Measurements from ENCODE around the gene NSA2.
A peak's percentile ranks its signal among the peaks of the same experiment; 100 is the strongest.
"Not testable (repeated sequence)": the region's sequence is repeated elsewhere in the genome, so short reads cannot be mapped to it uniquely, and the experiment has no call there.

NSA2 gene

DNA sequence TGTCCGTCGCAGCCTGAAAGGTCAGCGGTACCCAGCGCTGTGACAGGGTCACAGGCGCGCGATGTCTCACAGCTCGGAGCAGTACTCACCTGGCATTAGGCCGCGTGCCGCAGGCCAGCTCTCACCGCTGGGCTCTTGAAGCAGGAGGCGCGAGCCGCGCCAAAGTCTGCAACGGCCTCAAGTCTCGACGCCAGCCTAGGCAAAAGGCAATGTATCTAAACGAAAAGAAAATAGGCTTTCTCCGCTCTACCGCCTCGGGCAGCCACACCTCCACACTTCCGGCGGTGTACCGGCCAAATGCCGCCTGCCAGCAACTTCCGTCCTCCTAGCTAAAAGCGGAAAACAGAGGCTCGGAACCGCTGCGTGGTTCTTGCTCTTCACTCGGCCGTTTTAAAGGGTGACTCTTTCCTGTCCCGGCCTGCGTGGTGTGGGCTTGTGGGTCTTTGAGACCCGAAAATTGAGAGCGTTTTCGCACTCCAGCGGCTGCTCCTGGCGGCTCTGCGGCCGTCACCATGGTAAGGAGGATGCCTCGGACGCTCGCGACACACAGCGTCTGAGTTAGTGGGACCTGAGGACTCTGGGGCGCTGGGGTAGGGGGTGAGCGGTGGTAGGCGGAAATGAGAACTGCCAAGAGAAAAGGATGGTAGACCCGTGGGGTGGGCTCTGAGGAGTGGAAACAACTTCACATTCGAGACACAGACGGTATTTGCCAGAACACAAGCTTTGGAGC lies at the start of gene NSA2, which contains the start of gene GFM2:
Gene NSA2, plus strand, starts transcription at position 401 of the 730 bp plus-strand sequence. Its CDS starts 112 bp downstream, at position 513.
Gene GFM2, minus strand, starts transcription at position 269 of the 730 bp plus-strand sequence. CDS start 3,375 bp downstream, outside the sequence.
- H3K4me3 ChIP-seq (ENCODE audit: low read depth, low read length) = peak within 1 kb of the TSS; percentile 91

- no peak overlapping the region for H3K4me3 ChIP-seq (ENCODE audit: low read depth, low read length)
Measured at GRCh38 chr5:74717596-74717995, 49.5 kb upstream of the NSA2 start.

- H3K4me3 ChIP-seq (ENCODE audit: low read depth, low read length) = no peak overlapping the region
Measured at GRCh38 chr5:74722271-74722670, 44.8 kb upstream of the NSA2 start.

DNA sequence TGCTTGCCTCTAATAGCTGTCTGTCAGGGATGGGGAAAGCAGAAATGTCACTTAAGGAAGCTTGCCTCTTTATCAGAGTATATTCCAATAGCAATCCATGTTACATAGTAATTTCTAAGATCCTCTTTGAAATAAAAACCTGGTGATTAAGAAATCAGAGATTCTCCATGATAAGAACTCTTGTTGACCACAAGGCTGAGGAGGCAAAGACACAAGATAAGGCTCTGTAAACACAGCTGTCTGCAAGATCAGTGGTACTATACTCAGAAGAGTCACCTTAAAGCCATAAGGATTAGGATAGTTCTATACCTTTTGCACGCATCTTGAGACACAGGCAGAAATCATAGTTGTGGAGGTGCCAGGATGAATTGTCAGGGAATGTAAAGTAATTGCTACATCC lies 41.7 kb upstream of the NSA2 start:
- no peak overlapping the region for H3K4me3 ChIP-seq (ENCODE audit: low read depth, low read length)

DNA sequence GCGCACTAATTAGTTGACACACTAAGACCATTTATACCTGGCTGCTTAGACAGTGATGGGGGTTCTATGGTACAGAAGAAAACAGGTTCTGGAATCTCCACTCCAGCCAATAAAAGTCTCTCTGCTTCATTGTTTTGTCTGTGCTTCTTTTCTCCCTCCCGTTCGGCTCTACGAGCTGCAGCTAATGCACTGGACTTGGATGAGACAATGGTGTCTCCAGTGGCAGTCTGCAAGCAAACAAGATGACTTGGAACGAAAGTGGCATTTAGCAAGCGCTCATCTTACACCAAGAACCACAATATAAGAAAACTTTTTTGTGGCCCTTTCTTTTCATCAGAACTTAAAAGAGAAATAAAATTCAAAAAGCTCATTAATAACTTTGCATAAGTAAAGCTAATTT lies 30.3 kb upstream of the NSA2 start:
- no peak overlapping the region for H3K4me3 ChIP-seq (ENCODE audit: low read depth, low read length)

- no peak overlapping the region for H3K4me3 ChIP-seq (ENCODE audit: low read depth, low read length)
Measured at GRCh38 chr5:74738406-74738805, 28.6 kb upstream of the NSA2 start.

- not testable (repeated sequence) for H3K4me3 ChIP-seq (ENCODE audit: low read depth, low read length)
Measured at GRCh38 chr5:74748742-74749141, 18.3 kb upstream of the NSA2 start.

- H3K4me3 ChIP-seq (ENCODE audit: low read depth, low read length) = no peak overlapping the region
Measured at GRCh38 chr5:74761241-74761640, 5.8 kb upstream of the NSA2 start.

DNA sequence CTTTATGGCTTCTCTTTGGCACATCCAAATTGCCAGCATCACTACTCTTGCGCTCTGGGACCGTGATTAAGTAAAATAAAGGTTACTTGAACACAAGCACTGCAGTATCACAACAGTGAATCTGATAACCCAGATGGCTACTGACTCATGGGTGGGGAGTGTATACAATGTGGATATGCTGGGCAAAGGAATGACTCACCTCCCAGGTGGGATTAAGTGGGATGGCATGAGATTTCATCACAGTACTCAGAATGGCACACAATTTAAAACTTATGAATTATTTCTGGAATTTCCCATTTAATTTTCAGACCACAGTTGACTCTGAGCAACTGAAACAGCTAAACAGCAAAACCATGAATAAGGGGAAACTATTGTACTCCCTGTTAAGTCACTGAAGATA lies 4.5 kb upstream of the NSA2 start:
- no peak overlapping the region for H3K4me3 ChIP-seq (ENCODE audit: low read depth, low read length)

- H3K4me3 ChIP-seq (ENCODE audit: low read depth, low read length) = no peak overlapping the region
Measured at GRCh38 chr5:74763504-74763903, 3.5 kb upstream of the NSA2 start.

DNA sequence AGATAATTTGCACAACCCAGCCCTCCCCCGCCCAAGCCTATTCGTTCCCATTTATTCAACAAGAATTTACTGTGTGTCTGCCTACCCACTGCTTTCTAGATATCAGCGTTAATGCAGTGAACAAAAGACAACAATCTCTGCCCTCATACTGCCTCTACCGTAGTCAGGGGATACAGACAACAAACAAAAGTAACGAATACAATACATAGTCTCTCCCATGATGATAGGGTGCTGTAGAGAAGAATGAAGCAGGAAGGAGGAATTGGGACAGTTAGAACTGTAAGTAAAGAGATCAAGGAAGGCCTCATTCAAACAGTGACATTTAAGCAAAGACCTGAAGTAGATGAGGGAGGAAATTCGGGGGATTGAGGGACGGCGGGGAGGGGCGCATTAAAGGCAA lies 1.8 kb upstream of the NSA2 start:
- H3K4me3 ChIP-seq (ENCODE audit: low read depth, low read length) = no peak overlapping the region

- H3K4me3 ChIP-seq (ENCODE audit: low read depth, low read length) = peak overlapping the region; percentile 91
Measured at GRCh38 chr5:74765929-74766328, 1.1 kb upstream of the NSA2 start.

GRCh38 chr5:74766418-74766848 lies 616 bp upstream of the NSA2 start:
- peak overlapping the region; percentile 91 for H3K4me3 ChIP-seq (ENCODE audit: low read depth, low read length)

DNA sequence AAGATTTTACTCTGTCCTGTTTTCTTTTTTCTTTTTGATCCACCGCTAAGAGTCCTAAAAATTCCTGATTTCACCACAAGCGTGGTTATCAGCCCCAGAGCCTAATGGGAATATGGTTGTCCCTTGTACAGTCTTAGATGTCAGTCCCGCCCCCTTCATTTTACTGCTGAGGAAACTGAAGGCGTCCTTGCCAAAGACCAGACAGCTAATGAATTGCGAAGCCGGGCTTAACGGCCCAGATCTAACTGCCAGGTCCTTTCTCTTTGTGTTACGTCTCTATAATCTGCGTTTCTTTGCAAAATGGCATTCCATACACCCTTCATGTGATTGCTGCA lies 497 bp downstream of the NSA2 start:
- peak overlapping the region; percentile 91 for H3K4me3 ChIP-seq (ENCODE audit: low read depth, low read length)

DNA sequence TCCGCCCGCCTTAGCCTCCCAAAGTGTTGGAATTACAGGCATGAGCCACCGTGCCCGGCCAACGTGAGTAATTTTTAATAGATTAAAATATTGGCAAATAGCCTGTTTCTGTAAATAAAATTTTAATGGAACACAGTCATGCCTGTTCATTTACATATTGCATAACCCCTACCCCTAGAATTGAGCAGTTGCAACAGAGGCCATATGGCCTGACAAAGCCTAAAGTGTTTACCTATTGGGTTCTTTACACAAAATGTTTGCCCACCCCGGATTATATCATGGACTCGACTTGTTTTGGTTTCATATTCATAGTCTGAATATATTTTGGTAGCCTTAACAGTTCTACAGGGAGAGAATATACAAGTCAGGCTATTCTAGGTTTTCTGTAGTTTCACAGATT lies 5.3 kb downstream of the NSA2 start:
- H3K4me3 ChIP-seq (ENCODE audit: low read depth, low read length) = no peak overlapping the region

GRCh38 chr5:74778609-74779008 lies 11.6 kb downstream of the NSA2 start:
- H3K4me3 ChIP-seq (ENCODE audit: low read depth, low read length) = no peak overlapping the region

DNA sequence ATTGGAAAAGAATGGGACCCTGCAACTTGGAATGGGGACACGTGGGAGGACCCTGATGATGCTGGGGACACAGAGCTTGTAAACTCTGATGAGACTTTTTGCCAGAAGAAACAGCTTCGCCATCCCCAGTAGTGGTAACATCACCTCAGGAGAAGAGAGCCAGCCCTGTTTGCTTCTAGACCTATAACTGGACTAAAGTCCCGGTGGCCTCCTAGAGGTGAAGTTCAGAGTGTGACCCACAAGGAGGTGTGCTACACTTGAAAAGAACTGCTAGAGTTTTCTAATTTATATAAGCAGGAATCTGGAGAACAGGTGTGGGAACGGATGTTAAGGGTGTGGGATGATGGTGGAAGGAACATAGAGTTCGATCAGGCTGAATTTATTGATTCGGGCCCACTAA lies 19.8 kb downstream of the NSA2 start:
- H3K4me3 ChIP-seq (ENCODE audit: low read depth, low read length) = no peak overlapping the region

DNA sequence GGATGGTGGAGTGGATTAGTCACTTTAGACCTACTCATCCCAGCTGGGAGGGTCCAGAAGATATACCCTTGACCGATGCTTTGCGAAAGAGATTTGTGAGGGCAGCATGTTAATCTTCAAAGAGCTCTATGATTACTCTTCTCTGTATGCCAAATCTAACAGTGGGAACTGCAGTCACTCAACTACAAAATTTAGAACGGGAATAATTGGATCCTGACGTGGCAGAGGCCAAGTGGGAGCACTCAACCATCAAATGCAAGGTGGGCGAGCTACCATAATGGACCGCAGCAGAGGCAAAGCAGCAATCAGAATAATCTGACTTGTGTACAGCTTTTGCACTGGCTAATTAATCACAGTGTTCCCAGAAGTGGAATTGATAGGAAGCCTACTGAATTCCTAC lies 20.4 kb downstream of the NSA2 start:
- H3K4me3 ChIP-seq (ENCODE audit: low read depth, low read length) = no peak overlapping the region

GRCh38 chr5:74791669-74792068 lies 24.6 kb downstream of the NSA2 start:
- not testable (repeated sequence) for H3K4me3 ChIP-seq (ENCODE audit: low read depth, low read length)

DNA sequence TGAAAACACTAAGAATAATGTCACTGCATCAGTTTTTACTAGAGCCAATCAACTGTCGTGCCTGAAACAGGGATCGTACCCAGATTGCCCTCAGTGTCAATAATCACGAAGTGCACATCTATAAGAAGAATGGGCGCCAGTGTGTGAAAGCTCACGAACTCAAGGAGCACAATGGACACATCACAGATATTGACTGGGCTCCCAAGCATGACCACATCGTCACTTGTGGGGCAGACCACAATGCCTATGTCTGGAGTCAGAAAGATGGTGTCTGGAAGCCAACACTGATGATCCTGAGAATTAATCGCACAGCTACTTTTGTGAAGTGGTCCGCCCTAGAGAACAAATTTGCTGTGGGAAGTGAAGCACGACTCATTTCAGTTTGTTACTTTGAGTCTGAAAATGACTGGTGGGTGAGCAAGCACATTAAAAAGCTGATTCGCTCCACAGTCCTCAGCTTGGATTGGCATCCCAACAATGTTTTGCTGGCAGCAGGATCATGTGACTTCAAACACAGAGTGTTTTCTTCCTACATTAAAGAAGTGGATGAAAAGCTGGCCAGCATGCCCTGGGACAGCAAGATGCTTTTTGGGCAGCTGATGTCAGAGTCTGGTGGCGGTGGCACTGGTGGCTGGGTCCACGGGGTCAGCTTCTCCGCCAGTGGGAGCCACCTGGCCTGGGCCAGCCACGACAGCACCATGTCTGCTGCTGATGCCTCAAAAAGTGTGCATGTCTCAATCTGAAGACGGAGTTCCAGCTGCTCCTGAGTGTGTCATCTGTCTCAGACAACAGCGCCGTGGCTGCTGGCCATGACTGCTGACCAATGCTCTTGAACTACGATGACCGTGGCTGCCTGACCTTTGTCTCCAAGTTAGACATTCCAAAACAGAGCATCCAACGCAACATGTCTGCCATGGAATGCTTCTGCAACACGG lies 32.2 kb downstream of the NSA2 start:
- no peak overlapping the region for H3K4me3 ChIP-seq (ENCODE audit: low read depth, low read length)

DNA sequence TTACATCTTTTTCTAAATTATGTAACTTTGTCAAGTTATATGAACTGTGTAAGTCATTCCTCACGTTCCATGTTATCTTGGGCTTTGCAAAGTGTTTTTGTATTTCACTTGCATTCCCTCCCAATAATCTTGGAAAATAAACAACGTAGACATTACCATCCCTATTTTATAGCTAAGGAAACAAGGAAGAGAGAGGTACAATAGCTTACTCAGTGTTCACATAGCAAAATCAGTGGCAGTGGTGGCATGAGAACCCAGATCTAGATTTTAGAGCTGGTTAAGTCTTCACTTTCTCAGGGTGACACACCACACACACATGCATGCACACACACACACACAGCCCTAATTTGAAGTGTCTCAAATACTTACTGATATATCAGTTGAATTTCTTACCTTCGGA lies 34.1 kb downstream of the NSA2 start:
- H3K4me3 ChIP-seq (ENCODE audit: low read depth, low read length) = no peak overlapping the region

DNA sequence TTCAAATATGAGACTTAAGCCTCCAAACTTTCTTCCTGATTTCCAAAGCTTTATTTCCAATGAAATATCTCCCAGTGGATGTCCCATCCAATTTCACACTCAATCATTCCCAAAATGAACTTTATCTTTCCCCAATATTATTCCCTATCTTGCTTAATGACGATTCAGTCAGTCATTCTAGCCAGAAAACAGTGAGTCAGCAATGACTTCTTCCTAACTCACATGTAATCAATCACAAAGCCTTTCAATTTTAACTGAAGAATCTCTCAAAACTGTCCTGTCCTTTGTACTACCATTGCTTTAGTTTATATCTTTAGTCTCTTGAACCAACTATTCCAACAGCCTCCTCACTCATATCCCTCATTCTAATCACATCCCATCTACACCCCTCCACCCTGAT lies 34.9 kb downstream of the NSA2 start:
- H3K4me3 ChIP-seq (ENCODE audit: low read depth, low read length) = no peak overlapping the region
